ENCODE data around the gene SLC27A2.

GRCh38 chr15:50143255-50143860 is 38.6 kb upstream of the SLC27A2 start:
- TF ChIP-seq CTCF (IDR thresholded peaks at IDR 0.05) (no peak), EP300 (IDR thresholded peaks at IDR 0.05) (no peak)
